HL-60/S4 treated with phorbol 12-myristate 13-acetate at 8.2 ng/mL for 4 days and 3 days (cell line): ENCODE measurements around the gene ALPK3.
"Not testable (repeated sequence)": the region's sequence is repeated elsewhere in the genome, so short reads cannot be mapped to it uniquely, and the experiment has no call there.

Source experiments
- in situ Hi-C: fragments of 300-500 bp; cut with MboI; formaldehyde crosslinking; loops from 2 replicates; pipeline ENCODE4 v1.15.0; 2022; ENCODE audit warnings: low sequenced_read_pairs

ALPK3 gene

GRCh38 chr15:84872009-84872910 is 55.1 kb downstream of the ALPK3 start:
- in situ Hi-C loops: no loop called here

GRCh38 chr15:84873997-84874396 is 56.8 kb downstream of the ALPK3 start:
- in situ Hi-C loops: no loop called here

- in situ Hi-C loops: no loop called here
Observed at GRCh38 chr15:84874981-84875699, 58.0 kb downstream of the ALPK3 start.

- in situ Hi-C loops: no loop called here
Observed at GRCh38 chr15:84876269-84876668, 59.1 kb downstream of the ALPK3 start.

GRCh38 chr15:84877701-84878100 is 60.5 kb downstream of the ALPK3 start:
- in situ Hi-C loops: not testable (repeated sequence)

GRCh38 chr15:84878504-84878903 is 61.3 kb downstream of the ALPK3 start:
- in situ Hi-C loops: no loop called here

- in situ Hi-C loops: no loop called here
Observed at GRCh38 chr15:84879088-84879780, 62.1 kb downstream of the ALPK3 start.

GRCh38 chr15:84880007-84880406 is 62.9 kb downstream of the ALPK3 start:
- in situ Hi-C loops: no loop called here

GRCh38 chr15:84880822-84881519 is 63.8 kb downstream of the ALPK3 start:
- in situ Hi-C loops: no loop called here

- in situ Hi-C loops: no loop called here
Observed at GRCh38 chr15:84881520-84881830, 64.3 kb downstream of the ALPK3 start.

GRCh38 chr15:84883466-84883865 is 66.3 kb downstream of the ALPK3 start:
- in situ Hi-C loops: no loop called here

GRCh38 chr15:84883916-84884781 is 67.0 kb downstream of the ALPK3 start, which contains the start of gene SLC28A1:
TSS of gene SLC28A1 (plus strand) at chr15:84884662. CDS start at chr15:84887761, 3,099 bp downstream.
- in situ Hi-C loops: no loop called here

- in situ Hi-C loops: no loop called here
Observed at GRCh38 chr15:84885801-84886200, 68.6 kb downstream of the ALPK3 start.

GRCh38 chr15:84886211-84886983 is 69.2 kb downstream of the ALPK3 start:
- in situ Hi-C loops: no loop called here

- in situ Hi-C loops: no loop called here
Observed at GRCh38 chr15:84886984-84887299, 69.8 kb downstream of the ALPK3 start.

GRCh38 chr15:84887938-84888337 is 70.8 kb downstream of the ALPK3 start:
- in situ Hi-C loops: no loop called here

- in situ Hi-C loops: no loop called here
Observed at GRCh38 chr15:84888639-84889038, 71.5 kb downstream of the ALPK3 start.

- in situ Hi-C loops: no loop called here
Observed at GRCh38 chr15:84889313-84889990, 72.3 kb downstream of the ALPK3 start.
